Stimulated activated CD4-positive, alpha-beta T cell treated with anti-CD3 and anti-CD28 coated beads, Interleukin-15, amount 100 ng/mL, for 48 hours (primary cell): Measurements from ENCODE around the gene MTF1.
"Not testable (repeated sequence)": the region's sequence is repeated elsewhere in the genome, so short reads cannot be mapped to it uniquely, and the experiment has no call there.

ENCODE experiments used
- DNase-seq, 2 donors: peaks; one replicate each; pipeline ENCODE4 v3.0.0-alpha.2; 2020; ENCODE audit warnings: low read depth in 2 of 2

The MTF1 gene

GRCh38 chr1:37859507-37860345 lies at the start of gene MTF1:
Gene MTF1 (minus strand): TSS chr1:37859592. CDS start chr1:37857658, 1,934 bp downstream.
- peak; percentile 94 to 95 for DNase-seq

GRCh38 chr1:37908531-37908930 lies 49.1 kb upstream of the MTF1 start:
- not testable (repeated sequence) for DNase-seq

GRCh38 chr1:37907416-37908125 lies 48.2 kb upstream of the MTF1 start:
- not testable (repeated sequence) for DNase-seq

- DNase-seq: not testable (repeated sequence)
Measured at GRCh38 chr1:37906591-37906990, 47.2 kb upstream of the MTF1 start.

GRCh38 chr1:37905727-37906126 lies 46.3 kb upstream of the MTF1 start:
- DNase-seq: no peak

- not testable (repeated sequence) for DNase-seq
Measured at GRCh38 chr1:37903921-37904320, 44.5 kb upstream of the MTF1 start.

GRCh38 chr1:37902983-37903382 lies 43.6 kb upstream of the MTF1 start:
- no peak for DNase-seq

GRCh38 chr1:37901893-37902225 lies 42.5 kb upstream of the MTF1 start:
- no peak for DNase-seq

- DNase-seq: no peak
Measured at GRCh38 chr1:37901191-37901892, 42.0 kb upstream of the MTF1 start.

- not testable (repeated sequence) for DNase-seq
Measured at GRCh38 chr1:37897563-37897962, 38.2 kb upstream of the MTF1 start.

GRCh38 chr1:37893673-37894072 lies 34.3 kb upstream of the MTF1 start:
- no peak for DNase-seq

GRCh38 chr1:37892151-37893047 lies 33.0 kb upstream of the MTF1 start:
- no peak for DNase-seq

- no peak for DNase-seq
Measured at GRCh38 chr1:37890378-37891014, 31.1 kb upstream of the MTF1 start.

GRCh38 chr1:37888022-37888700 lies 28.8 kb upstream of the MTF1 start:
- no peak for DNase-seq

GRCh38 chr1:37884145-37884544 lies 24.8 kb upstream of the MTF1 start:
- DNase-seq: no peak

- no peak for DNase-seq
Measured at GRCh38 chr1:37883671-37884070, 24.3 kb upstream of the MTF1 start.

- no peak for DNase-seq
Measured at GRCh38 chr1:37879865-37880264, 20.5 kb upstream of the MTF1 start.

GRCh38 chr1:37878071-37878470 lies 18.7 kb upstream of the MTF1 start:
- no peak for DNase-seq

- no peak for DNase-seq
Measured at GRCh38 chr1:37875833-37876232, 16.4 kb upstream of the MTF1 start.

- DNase-seq: no peak
Measured at GRCh38 chr1:37872692-37873091, 13.3 kb upstream of the MTF1 start.
